Nucleus accumbens (tissue), 56 donors: ENCODE measurements around the gene SMC6.

Experiments used
- DNase-seq, 56 donors: peaks; one replicate each; lab custom pipeline; 2025; lab: John Stamatoyannopoulos, UW

Gene SMC6

GRCh38 chr2:17719562-17720371 is 33.8 kb downstream of the SMC6 start:
- DNase-seq, result no peak

GRCh38 chr2:17718689-17719088 is 34.9 kb downstream of the SMC6 start:
- no peak for DNase-seq

- no peak for DNase-seq
These were observed 35.9 kb downstream of the SMC6 start for GRCh38 chr2:17717666-17718065.

- peak in 20 of 56 donors; percentile 1 to 49 (median 9) for DNase-seq
These were observed 40.3 kb downstream of the SMC6 start for GRCh38 chr2:17713291-17713690.

- no peak for DNase-seq
These were observed 42.9 kb downstream of the SMC6 start for GRCh38 chr2:17710547-17711248.

- no peak for DNase-seq
These were observed 43.7 kb downstream of the SMC6 start for GRCh38 chr2:17709897-17710296.

- no peak for DNase-seq
These were observed 45.1 kb downstream of the SMC6 start for GRCh38 chr2:17708501-17708900.

- DNase-seq, result no peak
These were observed 46.8 kb downstream of the SMC6 start for GRCh38 chr2:17706845-17707244.

GRCh38 chr2:17690776-17691175 is 62.8 kb downstream of the SMC6 start:
- DNase-seq, result no peak

GRCh38 chr2:17689010-17689409 is 64.6 kb downstream of the SMC6 start:
- DNase-seq, result no peak

GRCh38 chr2:17688600-17688999 is 65.0 kb downstream of the SMC6 start:
- DNase-seq, result no peak

- no peak for DNase-seq
These were observed 69.6 kb downstream of the SMC6 start for GRCh38 chr2:17683981-17684380.

- no peak for DNase-seq
These were observed 71.3 kb downstream of the SMC6 start for GRCh38 chr2:17682098-17682857.

GRCh38 chr2:17680119-17680518 is 73.5 kb downstream of the SMC6 start:
- no peak for DNase-seq

GRCh38 chr2:17674817-17675216 is 78.8 kb downstream of the SMC6 start:
- no peak for DNase-seq

- DNase-seq, result no peak
These were observed 80.9 kb downstream of the SMC6 start for GRCh38 chr2:17672583-17673317.

- DNase-seq, result no peak
These were observed 85.7 kb downstream of the SMC6 start for GRCh38 chr2:17667898-17668297.

GRCh38 chr2:17664534-17664933 is 89.1 kb downstream of the SMC6 start:
- DNase-seq, result no peak

GRCh38 chr2:17662723-17663122 is 90.9 kb downstream of the SMC6 start:
- DNase-seq, result no peak

GRCh38 chr2:17661460-17661859 is 92.2 kb downstream of the SMC6 start:
- no peak for DNase-seq

GRCh38 chr2:17660219-17660618 is 93.4 kb downstream of the SMC6 start:
- DNase-seq, result no peak
